HG02981 (cell line): Measurements from ENCODE around the gene CMTM7.

Experiments
- ATAC-seq: cut with Tn5 transposase; IDR thresholded peaks from one replicate; pipeline ENCODE4 v1.9.1; 2021; ENCODE audit warnings: mild to moderate bottlenecking, moderate library complexity; ENCODE audit not compliant: unreplicated experiment

CMTM7 gene

GRCh38 chr3:32391643-32392535 is at the start of gene CMTM7:
TSS of gene CMTM7 (plus strand) at chr3:32391853. CDS start at chr3:32391907, 54 bp downstream.
- peak; percentile 47 for ATAC-seq

- no peak for ATAC-seq
These were observed 44.1 kb upstream of the CMTM7 start for GRCh38 chr3:32347343-32348125.

GRCh38 chr3:32349184-32349583 is 42.5 kb upstream of the CMTM7 start:
- ATAC-seq = no peak

GRCh38 chr3:32352563-32352962 is 39.1 kb upstream of the CMTM7 start:
- ATAC-seq = no peak

DNA sequence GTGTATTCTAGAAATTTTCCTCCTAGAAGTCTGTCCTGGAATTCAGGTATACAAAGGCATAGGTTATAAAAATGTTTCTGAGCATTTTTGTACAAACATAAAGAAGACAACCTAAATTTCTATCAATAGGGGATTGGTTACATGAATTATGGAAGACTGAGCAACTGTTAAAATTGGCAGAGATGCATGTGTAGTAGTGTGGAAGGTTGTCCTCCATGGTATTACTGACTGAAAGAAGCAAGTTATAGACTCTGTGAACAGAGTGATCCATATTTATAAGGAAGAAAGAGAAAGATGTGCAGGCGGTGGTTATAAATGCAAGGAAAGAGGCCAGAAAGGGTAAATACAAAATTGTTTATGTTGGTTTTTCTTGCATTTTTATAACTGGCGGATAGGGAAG is 38.3 kb upstream of the CMTM7 start:
- ATAC-seq = no peak

DNA sequence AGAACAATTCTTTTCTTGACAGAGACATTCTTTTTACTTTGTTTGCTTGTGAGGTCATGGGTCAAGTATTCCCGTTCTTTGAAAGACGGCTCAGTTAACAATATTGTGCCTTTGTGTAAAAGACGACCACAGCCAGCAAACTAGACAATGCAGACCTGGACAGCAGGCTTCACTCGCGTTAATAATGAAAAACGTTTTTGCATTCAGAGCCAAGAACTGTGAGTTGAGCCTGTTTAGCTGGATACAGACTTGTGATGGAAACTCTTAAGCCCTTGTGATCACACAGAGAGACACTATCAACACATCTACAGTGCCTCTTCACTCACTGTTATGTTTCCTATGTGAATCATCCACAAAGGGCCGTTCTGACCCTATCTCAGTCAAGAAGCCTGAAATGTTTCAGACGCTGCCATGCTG is 37.3 kb upstream of the CMTM7 start:
- ATAC-seq = no peak

- ATAC-seq = no peak
These were observed 35.8 kb upstream of the CMTM7 start for GRCh38 chr3:32355751-32356291.

DNA sequence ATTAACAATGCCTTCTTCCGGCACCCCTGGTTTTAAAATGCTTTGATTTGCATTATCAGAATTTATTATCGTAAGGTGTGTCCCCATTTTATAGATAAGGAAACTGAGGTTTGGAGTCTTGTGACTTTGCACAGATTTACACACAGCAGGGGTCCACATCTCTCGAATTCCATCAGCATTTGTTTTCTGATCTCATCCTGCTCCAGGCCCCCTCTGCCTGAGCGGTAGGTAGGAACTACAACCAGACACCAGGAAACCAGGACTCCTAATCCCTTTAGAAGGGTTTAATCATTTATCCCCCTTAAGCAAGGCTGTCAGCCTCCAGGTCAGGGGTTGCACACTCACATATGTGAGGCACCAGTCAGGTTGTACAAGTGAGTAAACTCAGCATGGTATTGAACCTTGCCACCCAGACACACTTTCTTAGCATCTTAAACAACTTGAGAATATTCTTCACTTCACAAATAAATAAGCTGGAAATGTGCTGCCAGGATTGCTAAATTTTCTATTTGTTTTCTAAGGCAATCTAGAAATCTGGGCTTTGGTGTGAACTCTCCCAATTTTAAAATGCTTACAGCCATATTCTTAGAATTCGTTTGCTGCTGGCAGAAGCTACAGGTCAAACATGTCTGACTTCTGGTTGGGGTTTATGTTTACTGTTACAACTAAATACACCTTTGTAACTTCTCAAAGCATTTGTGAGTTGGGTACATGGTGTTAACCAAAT is 31.7 kb upstream of the CMTM7 start:
- no peak for ATAC-seq

DNA sequence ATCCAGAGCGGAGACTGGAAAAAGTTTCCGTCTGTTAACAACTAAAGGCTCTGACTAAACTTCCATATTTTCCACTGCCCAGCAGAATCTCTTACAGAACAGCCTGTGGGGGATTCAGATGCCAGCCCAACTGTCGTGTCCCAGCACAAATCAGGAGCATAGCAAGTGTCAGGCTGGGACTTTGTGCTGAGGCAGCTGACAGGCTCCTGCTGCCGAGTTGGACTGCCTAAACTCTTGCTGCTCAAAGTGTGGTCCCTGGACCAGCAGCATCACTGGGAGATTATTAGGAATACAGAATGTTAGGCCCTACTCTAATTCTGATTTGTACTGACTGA is 31.2 kb upstream of the CMTM7 start:
- no peak for ATAC-seq

- ATAC-seq = peak; percentile 61
These were observed 24.8 kb upstream of the CMTM7 start for GRCh38 chr3:32366638-32367397.

DNA sequence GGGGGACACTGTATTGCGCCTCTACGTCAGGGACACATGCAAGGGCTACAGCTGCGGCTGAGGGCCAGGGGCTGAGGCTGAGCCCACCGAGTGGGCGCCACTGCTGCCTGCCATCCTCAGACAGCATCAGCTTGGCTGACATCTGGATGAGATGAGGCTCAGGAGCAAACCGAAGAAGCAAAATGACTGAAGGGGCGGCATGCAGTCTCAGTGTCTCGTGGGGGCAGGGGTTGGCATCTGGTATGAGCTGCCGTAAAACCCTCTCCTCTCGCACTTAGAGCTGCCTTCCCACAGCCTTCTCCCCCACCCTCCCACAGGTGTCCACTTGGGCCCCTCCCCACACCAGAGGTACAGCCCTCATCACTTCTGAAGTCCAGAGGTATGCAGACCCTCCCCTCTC is 24.2 kb upstream of the CMTM7 start:
- no peak for ATAC-seq

DNA sequence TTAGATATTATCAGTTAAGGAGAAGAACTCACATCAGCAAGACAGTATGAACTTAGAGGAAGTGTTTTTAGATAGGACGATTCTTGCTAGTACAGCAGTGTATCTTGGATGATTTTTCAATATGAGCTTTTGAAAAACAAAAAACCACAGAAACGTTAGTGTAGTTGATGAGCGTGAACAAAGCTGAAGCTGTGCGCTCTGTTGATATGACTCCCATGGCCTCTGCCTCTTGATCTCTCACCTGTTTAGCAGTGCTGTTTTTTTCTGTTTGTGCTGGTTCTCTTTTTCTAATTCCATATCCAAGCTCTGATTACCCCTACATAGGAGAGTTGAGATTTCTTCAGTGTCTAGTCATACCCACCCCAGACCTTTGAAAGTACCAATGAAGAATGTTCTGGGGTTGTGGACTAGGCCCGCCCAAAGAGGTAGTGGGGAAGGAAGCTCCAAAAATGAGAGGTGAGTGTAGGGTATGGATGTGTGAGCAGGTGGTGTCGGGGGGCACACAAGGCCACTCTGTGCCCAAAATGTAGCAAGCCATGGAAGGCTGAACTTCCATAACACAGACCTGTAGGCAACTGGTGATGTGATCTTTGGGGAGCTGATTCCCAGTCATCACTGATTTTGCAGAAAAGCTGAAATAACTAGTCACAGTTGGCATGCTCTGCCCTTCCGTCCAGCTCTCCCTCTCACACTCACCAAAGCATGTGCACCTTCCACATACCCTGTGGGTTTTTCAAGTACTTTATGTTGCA is 20.0 kb upstream of the CMTM7 start:
- ATAC-seq = no peak

DNA sequence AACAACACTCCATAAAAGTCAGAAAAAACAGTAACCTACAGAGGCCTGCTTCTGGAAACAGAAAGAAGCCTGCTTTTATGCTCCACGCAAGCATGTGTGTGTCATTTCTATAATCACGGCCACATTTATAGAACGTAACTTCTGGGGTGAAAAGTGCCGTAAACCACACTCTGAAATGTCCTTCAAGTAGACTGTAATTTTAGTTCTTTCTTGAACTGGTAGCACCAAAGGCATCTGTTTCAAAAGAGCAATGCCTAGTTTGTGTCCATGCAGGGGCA is 19.5 kb upstream of the CMTM7 start:
- ATAC-seq = no peak

- no peak for ATAC-seq
These were observed 18.4 kb upstream of the CMTM7 start for GRCh38 chr3:32373276-32373675.

- ATAC-seq = no peak
These were observed 17.8 kb upstream of the CMTM7 start for GRCh38 chr3:32373844-32374243.

DNA sequence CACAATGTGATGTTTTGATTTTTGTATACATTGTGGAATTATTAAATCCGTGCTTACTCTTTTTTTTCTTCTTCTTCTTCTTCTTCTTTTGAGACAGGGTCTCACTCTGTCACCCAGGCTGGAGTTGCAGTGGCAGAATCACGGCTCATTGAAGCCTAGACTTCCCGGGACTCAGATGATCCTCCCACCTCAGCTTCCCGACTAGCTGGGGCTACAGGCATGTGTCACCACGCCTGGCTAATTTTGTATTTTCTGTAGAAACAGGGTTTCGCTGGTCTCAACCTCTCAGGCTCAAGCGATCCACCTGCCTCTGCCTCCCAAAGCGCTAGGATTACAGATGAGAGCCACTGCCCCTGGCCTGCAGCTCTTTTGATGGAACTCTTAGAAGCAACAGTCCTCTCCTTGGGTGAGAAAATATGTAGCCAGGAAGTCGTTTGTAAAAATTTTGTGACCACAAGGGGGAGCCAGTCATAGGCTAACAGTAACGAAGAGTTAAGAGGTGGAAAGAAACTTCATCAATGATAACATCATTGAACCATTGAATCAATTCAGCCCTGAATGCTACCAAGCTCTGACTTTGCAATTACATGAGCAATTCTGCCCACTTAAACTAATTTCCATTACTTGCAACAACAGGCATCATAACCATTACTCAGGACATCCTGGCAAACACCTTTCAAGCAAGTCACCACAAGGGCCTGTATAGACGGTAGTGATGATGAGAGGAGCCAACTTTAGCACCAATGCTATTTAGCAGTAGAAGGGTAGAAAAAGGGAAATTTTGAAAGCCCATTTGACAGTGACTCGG is 16.7 kb upstream of the CMTM7 start:
- ATAC-seq = peak; percentile 59

GRCh38 chr3:32375596-32375930 is 16.1 kb upstream of the CMTM7 start:
- no peak for ATAC-seq

GRCh38 chr3:32376115-32376514 is 15.5 kb upstream of the CMTM7 start:
- no peak for ATAC-seq

DNA sequence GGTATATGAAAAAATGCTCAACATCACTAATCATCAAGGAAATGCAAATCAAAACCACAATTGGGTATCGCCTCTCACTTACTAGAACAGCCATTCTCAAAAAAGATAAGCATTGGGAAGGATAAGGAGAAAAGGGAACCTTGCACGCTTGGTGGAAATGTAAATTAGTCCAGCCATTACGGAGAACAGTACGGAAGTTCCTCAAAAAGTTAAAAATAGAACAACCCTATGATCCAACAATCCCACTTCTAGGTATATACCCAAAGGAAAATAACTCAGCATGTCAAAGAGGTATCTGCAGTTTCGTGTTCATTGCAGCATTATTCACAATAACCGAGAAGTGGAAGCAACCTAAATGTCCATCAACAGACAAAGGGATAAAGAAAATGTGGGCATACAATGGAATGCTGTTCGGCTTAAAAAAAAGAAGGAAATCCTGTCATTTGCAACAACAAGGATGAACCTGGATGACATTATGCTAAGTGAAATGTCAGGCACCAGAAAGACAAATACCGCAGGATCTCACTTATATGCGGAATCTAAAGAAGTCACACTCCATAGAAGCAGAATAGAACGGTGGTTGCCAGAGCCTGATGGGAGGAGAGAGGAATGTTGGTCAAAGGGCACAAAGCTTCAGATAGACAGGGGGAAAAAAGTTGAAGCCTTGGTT is 11.7 kb upstream of the CMTM7 start:
- ATAC-seq = no peak
